ENCODE data around the gene MSS51.

- TF ChIP-seq CTCF (IDR thresholded peaks at IDR 0.05; ENCODE audit: low read depth, low read length, missing input control) (no peak), SP1 (IDR thresholded peaks at IDR 0.05) (no peak), REST (IDR thresholded peaks at IDR 0.05) (no peak), TAF1 (conservative IDR thresholded peaks at IDR 0.05) (no peak), EGR1 (IDR thresholded peaks at IDR 0.05; ENCODE audit: low read depth in 2 of 2) (no peak), RAD21 (IDR thresholded peaks at IDR 0.05) (no peak), YY1 (IDR thresholded peaks at IDR 0.05) (no peak), ZBTB33 (IDR thresholded peaks at IDR 0.05) (no peak), GABPA (IDR thresholded peaks at IDR 0.05 in 1 of 2, conservative IDR thresholded peaks at IDR 0.05 in 1 of 2) (no peak), JUND (IDR thresholded peaks at IDR 0.05) (no peak), RXRA (IDR thresholded peaks at IDR 0.05) (no peak), FOXA1 (IDR thresholded peaks at IDR 0.05) (no peak), MAX (IDR thresholded peaks at IDR 0.05) (no peak)
These were observed 34.3 kb downstream of the MSS51 start for GRCh38 chr10:73399063-73399462.

Data from liver (tissue), 3 donors.